Lung microvascular endothelial cell (primary cell): Measurements from ENCODE around the gene ZDHHC4. TPM values are rescaled to one million over a fixed set of nuclear protein-coding genes. Genes with fewer than 3 reads are reported as not detected.

ENCODE experiments used
- DNase-seq, 2 donors: peaks; one replicate each; pipeline versions ENCODE4 v3.0.0 to v3.0.0-alpha.2; 2010; ENCODE audit warnings: low read depth in 2 of 2
- total RNA-seq: library from RNA; depleted of rRNA; stranded (reverse); fragments of >200 nt; gene quantifications from 2 replicates; pipeline ENCODE4 v1.2.1, GENCODE V29; 2014

ZDHHC4 gene
- total RNA-seq: 28.5 and 37.1 TPM in 2 replicates

DNA sequence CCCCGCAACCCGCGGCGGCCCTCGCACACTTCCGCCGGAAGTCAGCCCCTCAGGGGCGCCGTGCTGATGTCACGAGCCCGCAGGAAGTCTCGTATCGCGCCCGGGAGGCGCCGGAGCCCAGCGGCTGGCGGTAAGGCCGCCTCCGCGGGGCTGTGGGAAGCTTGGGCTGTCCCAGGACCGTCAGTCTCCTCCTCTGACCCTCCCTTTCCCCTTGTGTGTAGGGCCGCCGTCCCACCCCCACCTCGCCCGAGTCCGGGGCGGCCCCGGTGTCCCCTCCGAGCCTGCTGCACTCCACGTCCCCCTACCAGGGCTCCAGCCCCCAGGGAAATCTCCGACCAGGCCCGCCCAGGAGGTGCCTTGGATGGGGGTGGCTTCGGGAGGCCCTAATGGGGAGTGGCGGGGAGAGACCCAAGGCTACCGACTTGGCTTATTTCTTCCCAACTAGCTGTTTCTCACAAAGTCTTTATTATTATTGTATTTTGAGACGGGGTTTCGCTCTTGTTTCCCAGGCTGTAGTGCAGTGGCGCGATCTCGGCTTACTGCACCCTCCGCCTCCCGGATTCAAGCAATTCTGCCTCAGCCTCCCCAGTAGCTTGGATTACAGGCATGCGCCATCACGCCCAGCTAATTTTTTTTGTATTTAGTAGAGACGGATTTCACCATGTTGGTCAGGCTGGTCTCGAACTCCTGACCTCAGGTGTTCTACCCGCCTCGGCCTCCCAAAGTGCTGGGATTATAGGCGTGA is at the start of gene ZDHHC4:
TSS of gene ZDHHC4 (plus strand) at position 86 of the 745 bp plus-strand sequence. CDS start 3,108 bp downstream, outside the sequence.
- DNase-seq: peak; percentile 84 to 90

DNA sequence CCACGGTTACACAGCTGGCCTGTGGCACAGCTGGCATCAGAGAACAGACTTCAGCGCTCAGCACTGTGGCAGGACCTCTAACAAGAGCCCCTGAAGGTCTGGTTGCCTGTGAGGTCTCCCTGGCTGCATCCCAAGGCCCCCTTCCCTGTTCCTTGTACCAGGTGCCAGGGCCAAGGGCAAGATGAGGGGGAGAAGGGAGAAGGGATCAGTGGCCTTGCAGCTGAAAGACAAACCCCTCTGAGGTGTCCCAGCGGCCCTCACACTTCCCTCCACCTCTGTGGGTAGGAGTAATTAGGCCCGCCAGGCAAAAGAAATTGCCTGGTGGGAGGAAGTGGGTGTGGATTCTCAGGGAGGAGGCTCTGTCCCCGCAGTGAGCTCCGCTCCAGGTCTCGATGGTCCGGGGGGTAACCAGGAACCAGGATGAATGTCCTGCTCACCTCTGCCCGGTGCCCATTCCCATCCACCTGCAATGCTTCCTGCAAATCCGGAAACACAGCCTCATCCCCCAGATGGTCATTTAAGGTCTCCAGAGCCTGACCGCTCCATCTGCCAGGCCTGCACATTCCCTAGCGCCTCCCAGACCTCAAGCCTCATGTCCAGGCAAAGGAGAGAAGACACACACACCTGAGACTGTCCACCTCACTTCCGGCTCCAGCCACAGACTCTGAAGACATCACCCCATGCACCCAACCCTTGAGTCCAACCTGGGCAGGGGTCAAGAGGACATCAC is 48.7 kb upstream of the ZDHHC4 start:
- DNase-seq: no peak

DNA sequence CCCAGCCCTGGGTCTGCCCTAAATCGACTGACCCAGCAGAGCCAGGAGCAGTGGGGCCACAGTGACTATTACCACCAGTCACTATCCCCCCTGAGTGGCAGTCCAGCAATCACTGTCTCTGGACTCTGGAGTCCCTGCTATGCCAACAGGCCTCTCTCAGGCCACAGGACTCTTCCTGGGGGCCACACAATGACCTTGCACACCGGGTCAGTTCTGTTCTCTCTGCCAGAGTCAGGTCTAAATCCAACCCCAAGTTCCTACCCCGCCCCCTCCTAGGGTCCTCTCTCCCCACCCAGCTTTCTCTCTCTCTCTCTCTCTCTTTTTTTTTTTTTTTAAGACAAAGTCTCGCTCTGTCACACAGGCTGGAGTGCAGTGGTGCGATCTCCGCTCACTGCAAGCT is 47.6 kb upstream of the ZDHHC4 start:
- no peak for DNase-seq

DNA sequence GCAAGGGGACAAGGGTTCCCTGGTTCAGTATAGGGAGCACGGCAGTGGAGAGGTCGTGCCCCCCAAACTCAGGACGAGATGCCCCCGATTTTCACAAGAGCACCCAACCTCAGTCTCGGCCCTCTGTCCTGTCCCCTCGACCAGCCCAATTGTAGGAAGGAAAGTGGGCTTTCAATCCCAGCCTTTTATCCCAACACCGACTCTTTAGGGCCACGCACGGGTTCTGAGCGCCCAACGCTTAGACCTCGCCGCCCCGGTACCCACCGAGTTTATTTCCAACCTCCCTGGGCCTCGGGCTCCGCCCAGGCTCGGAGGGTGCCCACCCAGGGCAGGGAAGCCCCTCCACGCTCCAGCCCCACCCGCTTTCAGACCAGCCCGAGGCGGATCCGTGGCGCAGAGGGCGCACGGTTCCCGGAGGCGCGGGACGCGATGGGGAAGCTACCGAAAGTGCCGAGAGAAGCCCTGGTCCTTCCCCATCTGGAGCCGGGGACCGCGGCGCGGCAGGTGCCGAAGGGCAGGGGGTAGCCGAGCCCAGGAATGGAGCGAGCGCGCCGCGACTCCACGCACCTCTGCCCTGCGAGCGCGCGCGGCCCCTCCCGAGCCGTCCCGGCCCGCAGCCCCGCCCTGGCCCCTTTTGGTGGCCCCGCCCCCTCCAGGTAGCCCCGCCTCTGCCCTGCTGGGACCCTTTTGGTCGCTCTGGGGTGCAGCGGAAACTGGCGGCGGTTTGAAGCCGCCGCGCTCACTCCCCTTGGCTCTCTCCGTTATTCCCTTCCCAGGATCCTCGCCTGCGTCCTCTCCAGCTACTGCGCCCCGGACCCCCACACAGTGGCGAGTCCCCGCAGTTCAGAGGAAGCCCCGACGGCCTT is 46.4 kb upstream of the ZDHHC4 start:
- no peak for DNase-seq

DNA sequence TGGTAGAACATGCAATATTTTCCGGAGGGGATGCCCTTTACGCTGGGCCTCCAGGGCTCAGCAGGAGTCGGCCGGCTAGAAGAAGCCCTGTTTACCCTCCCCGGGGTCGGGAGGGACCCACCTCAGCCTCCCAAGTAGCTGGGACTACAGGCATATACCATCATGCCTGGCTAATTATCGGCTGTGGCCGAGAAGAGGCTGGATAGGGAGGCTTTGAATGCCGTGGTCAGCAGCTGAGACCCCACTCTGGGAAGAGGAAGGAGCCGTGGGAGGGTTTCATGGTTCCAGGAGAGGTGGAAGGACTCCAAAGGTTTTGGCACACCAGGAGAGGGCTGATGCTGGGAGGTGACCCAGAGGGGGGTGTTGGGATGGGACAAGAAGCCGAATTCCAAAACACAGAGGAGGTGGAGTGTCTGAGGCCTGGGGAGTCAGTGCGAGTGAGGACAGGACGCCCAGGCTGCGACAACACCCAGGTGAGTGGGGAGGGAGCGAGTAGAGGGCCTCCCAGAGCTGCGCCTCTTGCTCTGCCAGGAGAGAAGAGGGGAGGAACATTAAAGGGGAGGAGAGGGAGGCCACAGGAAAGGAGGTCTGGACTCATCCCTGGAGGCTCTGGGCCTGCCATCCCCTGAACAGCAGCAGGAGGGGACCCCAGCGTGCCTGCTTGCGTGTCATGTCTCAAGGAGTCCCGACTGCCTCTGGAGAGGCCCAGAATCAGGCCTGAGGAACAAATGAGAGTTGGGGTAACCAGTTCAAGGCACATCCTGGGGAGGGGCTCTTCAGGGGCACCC is 45.6 kb upstream of the ZDHHC4 start:
- no peak for DNase-seq

DNA sequence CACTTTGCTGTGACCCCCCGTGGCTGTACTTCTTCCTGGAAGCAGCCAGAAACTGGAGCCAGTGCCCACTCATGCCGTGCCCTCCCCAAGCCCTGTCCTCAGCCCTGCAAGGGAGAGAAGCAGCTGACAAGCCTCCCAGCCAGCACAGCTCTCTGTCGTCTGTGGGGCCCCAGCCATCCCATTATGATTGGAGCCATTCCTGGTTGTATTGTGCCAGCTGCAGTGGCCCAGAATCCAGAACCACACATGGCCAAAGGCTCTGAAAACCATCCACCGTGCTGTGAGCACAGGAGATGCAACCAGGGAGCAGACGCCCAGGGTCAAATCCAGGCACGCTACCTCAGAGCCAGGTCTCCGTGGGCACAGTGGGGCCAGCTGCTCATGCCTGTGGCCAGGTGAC is 44.7 kb upstream of the ZDHHC4 start:
- DNase-seq: no peak

DNA sequence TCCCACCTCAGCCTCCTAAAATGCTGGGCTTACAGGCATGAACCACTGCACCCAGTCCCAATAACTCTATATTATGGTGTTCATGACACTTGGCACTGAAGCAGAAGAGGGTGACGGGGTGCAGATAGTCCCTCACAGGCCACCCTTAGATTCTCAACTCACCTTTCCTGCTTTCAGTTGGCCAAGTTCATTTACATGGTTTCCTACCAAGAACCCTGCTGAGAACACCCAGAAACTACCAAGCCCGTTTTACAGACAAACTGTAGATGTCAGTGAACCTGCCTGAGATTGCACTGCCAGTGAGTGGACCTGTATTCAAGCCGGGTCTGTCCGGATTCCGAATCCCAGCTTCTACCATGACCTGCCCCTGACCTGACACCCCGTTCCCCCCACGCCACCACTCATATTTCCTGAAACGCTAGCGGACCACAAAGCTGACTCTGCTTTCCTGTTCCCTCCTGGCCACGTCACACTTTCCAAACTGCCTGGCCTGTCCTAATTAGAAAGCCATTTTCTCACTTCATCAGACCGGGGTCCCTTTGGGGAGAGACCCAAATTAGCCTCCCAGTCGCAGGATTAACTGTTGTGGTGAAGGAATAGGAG is 43.3 kb upstream of the ZDHHC4 start:
- peak; percentile 46 to 65 for DNase-seq

DNA sequence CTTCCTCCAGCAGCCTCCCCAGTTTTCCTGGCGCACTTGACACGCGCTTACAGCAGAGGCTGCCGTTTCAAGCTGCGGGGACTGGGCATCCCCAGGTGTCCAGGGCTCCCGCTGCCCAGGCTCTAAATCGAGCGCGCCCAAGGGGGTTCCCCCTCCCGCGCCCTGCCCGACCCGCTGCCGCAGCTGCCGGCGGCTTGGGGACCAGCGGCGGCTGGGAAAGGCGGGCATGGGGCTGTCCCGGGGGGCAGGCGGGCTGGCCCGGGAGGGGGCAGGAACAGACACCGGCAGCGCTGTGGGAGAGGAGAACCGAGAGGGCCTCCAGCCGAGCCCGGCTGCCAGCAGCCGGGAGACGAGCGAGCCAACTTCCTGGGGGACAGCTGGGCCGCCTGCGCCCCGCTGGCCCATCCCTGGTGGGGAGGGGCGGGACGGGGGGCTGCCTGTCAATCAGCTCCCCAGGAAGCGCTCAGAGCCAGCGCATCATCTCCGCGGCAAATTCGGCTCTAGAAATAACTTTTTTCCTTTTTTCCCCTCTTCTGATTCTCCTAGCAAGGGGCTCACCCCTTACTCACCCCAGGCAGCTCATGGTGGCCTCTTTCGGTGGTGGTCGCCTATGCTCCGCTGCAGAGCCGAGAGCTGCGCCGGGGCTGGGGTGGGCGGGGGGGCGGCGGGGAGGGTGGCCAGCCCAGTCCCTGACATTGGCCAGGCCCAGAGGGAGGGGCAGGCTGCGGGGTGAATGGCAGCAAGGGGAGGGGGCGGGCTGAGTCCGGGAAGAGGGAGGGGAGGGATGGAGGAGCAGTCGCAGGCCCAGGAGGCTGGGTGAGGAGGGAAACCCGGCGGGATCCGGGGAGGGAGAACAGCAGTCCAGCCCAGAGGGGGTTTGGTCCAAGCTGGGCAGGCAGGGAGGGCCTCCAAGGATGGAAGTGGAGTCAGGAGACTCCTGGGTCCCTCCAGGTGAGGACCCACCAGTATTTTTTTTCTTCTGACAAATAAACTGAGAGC is 40.7 kb upstream of the ZDHHC4 start:
- DNase-seq: peak in 1 of 2 donors; percentile 35

DNA sequence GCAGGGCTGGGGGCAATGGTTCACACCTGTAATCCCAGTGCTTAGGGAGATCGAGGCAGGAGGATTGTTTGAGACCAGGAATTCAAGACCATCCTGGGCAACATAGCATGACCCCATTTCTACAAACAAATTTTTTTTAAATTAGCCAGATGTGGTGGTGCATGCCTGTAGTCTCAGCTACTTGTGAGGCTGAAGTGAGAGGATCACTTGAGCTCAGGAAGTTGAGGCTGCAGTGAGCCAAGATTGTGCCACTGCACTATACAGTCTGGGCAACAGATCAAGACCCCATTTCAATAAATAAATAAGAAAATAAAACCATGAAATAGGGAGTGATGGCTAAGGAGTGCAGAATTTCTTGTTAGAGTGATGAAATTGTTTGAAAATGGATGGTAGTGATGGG is 34.9 kb upstream of the ZDHHC4 start:
- DNase-seq: no peak

DNA sequence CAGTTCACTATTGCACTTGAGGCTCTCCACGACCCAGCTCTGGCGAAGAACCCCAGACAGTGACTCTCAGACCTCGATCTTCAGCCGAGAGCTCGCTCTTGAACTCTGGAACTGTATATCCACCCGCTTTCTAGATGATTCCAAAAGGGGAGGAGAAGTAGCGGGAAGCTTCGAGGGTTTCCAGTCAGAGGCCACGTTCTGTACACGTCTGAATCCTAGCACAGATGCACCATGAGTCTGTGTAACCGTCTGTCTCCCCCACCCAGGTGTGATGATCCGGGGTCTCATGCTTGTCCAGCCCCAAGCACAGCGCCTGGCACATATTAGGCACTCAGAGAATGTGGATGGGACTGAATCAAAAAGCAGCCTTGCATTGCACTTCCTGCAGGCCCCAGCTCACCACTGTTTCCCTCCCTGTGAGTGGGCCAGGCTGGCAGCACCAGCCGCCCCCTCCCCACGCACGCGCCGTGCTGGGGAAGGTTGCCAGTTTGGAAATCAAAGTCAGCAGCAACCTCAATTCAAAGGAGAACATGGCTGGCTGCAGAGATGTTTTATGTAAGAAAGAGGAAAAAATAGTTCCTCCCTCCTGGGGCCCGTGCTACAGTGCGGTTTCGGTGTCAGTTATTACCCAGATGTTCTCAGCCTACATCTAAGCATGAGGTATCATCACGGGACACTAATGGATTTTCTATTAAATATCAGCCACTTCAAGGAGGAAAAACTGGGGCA is 31.7 kb upstream of the ZDHHC4 start:
- no peak for DNase-seq

DNA sequence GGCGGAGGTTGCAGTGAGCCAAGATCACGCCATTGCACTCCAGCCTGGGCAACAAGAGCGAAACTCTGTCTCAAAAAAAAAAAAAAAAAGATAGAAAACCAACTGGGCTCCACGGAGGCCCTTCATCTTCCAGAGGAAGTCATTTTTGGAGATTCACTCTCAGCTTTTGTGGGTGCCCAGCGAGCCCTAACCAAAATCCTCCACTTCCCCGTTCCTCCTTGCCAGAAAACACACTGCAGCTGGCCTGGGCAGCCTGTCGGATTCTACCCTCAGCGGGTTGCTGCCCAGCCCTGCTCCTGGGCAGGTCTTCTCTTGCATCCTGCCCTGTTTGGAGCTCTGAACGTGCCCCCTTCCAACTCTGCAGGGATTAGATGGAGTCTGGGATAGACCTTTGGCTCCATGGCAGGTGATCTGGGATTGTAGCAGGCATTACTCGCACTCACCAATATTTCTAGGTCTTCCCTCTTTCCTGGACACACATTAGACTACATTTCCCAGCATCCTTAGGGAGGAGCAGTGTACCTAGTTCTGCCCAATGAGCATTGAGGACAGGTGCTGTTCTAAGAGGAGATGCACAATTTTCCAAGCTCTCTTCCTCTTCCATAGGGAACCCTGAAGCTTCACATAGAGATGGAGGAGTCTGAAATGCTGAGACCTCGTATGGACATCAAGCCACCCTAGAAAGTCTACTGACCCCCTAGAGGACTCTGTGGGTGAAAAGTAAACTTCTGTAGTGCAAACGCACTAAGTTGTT is 30.6 kb upstream of the ZDHHC4 start:
- DNase-seq: no peak

DNA sequence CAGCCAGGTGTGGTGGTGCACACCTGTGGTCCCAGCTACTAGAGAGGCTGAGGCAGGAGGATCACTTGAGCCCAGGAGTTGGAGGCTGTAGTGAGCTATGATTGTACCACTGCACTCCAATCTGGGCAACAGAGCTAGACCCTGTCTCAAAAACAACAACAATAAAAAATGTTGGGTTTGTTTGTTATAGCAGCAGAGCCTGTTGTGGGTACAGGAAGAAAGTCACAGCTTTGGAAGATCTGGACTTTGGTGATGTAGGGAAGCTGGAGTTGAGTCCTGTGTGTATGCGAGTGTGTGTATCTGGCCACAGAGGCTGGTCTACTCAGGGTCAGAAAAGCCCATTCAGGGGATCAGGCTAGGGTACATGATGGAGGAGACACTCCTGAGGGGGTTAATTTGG is 29.9 kb upstream of the ZDHHC4 start:
- DNase-seq: no peak

DNA sequence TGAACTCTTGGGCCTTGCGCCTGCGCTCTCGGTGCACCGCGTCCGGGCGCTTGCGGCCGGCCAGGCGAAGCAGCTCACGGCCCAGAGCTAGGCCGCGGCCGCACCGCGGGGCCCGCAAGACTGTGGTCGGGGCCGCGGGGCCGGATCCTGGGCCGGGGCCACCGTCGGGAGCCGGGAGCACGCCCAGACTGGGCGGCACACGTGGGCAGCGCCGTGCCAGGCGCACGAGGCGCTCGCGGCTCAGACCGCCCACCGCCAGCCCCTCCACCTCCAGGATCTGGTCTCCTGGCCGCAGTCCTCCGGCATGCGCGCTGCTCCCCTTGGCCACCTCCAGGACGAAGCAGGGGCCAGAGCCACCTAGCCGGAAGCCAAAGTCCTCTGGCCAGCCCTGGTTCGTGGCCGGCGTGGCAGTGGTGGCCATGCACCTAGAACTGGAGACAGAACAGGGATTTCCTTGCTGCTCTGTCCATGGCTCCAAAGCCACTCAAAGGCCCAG is 26.2 kb upstream of the ZDHHC4 start, which contains the start of gene GRID2IP:
TSS of gene GRID2IP (minus strand) at position 446 of the 496 bp plus-strand sequence. CDS start at position 421, 25 bp downstream.
- no peak for DNase-seq

DNA sequence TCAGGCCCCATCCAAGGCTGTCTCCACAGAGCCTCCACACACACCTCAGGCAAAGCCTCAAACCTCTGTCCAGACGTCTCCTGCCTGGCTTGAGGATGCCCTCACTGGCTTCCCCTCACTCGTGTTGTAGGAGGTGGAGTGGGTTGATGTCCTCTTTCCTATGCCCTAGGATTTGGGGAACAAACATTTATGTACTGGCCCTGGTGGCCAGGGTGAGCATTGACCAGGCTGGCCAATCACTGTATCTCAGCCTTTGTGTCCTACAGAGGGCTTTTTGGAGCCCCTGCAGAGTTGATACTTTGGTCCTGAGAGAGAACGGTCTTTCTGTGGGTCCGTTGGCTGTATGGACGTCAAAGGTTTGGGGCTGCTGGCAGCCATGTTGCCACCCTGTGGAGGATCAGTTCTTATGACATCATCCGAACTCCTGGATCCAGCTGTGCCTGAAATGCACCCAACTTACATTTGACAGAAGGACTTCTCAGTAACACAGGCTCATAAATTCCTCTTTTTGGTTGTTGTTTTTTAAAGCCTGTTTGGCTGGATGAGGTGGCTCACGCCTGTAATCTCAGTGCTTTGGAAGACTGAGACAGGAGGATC is 23.7 kb upstream of the ZDHHC4 start:
- no peak for DNase-seq

DNA sequence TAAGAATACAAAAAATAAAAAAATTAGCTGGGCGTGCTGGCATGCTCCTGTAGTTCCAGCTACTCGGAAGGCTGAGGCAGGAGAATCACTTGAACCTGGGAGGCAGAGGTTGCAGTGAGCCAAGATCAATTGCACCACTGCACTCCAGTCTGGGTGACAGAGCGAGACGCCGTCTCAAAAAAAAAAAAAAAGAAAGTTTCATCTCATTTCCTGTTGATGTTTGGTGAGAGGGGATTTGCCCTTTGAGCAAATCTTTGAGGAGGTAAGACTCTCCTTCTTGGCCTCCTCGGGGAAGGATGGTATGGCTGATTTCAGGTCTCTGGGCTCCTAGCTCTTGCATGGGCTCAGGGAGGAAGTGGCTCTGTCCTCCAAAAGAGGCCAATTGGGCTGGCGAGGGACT is 22.4 kb upstream of the ZDHHC4 start:
- no peak for DNase-seq

DNA sequence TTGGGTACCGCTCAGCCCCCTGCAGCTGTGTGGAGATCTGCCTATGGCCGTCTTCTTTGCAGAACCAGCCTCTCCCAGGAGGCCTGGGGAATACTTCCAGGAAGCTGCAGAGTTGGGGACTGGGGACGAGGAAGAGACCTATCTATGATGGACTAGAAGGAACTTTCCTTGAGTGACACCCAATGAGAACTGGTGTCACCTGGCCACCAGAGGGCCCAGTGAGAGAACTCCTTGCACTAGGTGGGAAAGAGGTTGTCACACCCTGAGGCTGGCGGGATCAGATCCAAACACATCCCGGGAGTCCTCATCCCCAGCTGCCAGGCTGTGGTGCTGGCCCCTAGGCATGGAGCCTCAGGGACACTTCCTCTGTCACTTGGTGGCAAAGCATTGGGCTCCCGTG is 21.1 kb upstream of the ZDHHC4 start:
- no peak for DNase-seq

DNA sequence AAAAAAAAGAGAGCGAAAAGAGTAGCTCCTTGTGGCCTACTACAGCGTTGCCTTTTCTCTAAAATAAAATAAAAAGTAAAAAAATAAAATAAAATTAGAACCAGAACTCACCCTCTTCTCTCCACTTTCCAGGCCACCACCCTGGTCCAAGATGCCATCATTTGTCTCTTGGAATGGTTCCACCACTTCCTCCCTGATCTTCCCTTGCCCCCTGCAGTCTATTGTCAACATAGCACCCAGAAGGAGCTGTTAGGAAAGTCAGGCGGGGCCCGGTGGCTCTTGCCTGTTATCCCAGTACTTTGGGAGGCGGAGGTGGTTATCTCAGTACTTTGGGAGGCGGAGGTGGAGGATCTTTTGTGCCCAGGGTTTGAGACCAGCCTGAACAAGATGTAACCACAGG is 18.4 kb upstream of the ZDHHC4 start:
- DNase-seq: peak; percentile 17 to 37
